ENCODE data around the gene BAX.

Gene BAX

DNA sequence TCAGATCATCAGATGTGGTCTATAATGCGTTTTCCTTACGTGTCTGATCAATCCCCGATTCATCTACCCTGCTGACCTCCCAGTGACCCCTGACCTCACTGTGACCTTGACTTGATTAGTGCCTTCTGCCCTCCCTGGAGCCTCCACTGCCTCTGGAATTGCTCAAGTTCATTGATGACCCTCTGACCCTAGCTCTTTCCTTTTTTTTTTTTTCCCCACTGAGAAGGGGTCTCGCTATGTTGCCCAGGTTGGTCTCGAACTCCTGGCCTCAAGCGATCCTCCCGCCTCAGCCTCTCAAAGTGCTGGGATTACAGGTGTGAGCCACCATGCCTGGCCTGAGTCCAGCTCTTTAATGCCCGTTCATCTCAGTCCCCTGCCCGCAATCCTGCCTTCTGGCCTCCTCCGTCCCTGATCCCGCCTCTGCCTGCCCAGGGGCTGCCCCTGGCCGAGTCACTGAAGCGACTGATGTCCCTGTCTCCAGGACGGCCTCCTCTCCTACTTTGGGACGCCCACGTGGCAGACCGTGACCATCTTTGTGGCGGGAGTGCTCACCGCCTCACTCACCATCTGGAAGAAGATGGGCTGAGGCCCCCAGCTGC, 6.5 kb downstream of the BAX start:
- H3K4me1 ChIP-seq (ENCODE audit: control extremely low read depth in 1 of 4, control insufficient read depth in 4 of 4, insufficient read depth in 4 of 4, low read length in 3 of 4) = peaks cover 9 to 47% (median 41%) of the 10 kb centered on the region in 4 experiments
- DNase-seq = no peak
- no peaks in the 10 kb centered on the region for H3K9me3 ChIP-seq (ENCODE audit: control extremely low read depth in 1 of 5, control insufficient read depth in 4 of 5, insufficient read depth in 2 of 5, low read depth in 1 of 5, low read length in 4 of 5)
- 94% methylated on average over 13 of the region's 19 CpGs for WGBS (ENCODE audit: insufficient coverage)
- POLR2A ChIA-PET = no interaction called here
- CTCF ChIA-PET = interaction anchor here (0.6 kb wide), 1 partner anchor 627 kb away, joined by 3 read pairs; no protein-coding TSS in a partner anchor
- peak overlapping the region in 1 of 2 experiments; percentile 98 for H3K27ac ChIP-seq (ENCODE audit: insufficient read depth in 1 of 2, low read depth in 1 of 2, low read length in 2 of 2, poor library complexity in 1 of 2, severe bottlenecking in 2 of 2)
- H3K27me3 ChIP-seq (replicated peaks in 2 of 5; ENCODE audit: control insufficient read depth in 4 of 5, insufficient read depth in 5 of 5, low read length in 4 of 5) = no peaks in the 10 kb centered on the region
- H3K4me3 ChIP-seq (ENCODE audit: control insufficient read depth in 1 of 7, extremely low read depth in 1 of 7, insufficient read depth in 4 of 7, low read depth in 2 of 7, low read length in 6 of 7) = no peak overlapping the region
- H3K36me3 ChIP-seq (ENCODE audit: control insufficient read depth in 4 of 4, insufficient read depth in 4 of 4, low read length in 3 of 4) = peaks cover 2 to 19% (median 6%) of the 10 kb centered on the region in 4 experiments

DNA sequence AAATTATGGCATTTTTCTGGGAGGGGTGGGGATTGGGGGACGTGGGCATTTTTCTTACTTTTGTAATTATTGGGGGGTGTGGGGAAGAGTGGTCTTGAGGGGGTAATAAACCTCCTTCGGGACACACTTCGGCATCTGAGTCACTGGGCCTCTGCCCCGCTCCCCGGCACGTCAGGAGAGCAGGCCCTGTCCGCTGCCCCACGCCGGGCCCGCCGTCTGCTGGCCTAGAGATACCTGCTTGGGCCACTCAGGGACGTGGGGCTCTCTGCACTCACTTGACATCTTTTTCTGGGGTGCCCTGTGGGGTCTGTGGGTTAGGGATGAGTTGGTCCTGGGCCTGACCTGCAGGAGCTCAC, 7.0 kb downstream of the BAX start:
- Histone ChIP-seq H3K36me3 (ENCODE audit: control insufficient read depth in 4 of 4, insufficient read depth in 4 of 4, low read length in 3 of 4) (peaks cover 4 to 21% (median 10%) of the 10 kb centered on the region in 4 experiments), H3K27me3 (replicated peaks in 2 of 5; ENCODE audit: control insufficient read depth in 4 of 5, insufficient read depth in 5 of 5, low read length in 4 of 5) (no peaks in the 10 kb centered on the region), H3K9me3 (ENCODE audit: control extremely low read depth in 1 of 5, control insufficient read depth in 4 of 5, insufficient read depth in 2 of 5, low read depth in 1 of 5, low read length in 4 of 5) (no peaks in the 10 kb centered on the region), H3K27ac (ENCODE audit: insufficient read depth in 1 of 2, low read depth in 1 of 2, low read length in 2 of 2, poor library complexity in 1 of 2, severe bottlenecking in 2 of 2) (peak overlapping the region in 1 of 2 experiments; percentile 98), H3K4me3 (ENCODE audit: control insufficient read depth in 1 of 7, extremely low read depth in 1 of 7, insufficient read depth in 4 of 7, low read depth in 2 of 7, low read length in 6 of 7) (peak overlapping the region in 4 of 7 experiments; percentile 42 to 81 (median 51)), H3K4me1 (ENCODE audit: control extremely low read depth in 1 of 4, control insufficient read depth in 4 of 4, insufficient read depth in 4 of 4, low read length in 3 of 4) (peaks cover 13 to 50% (median 43%) of the 10 kb centered on the region in 4 experiments)
- ChIA-PET POLR2A (interaction anchor here (1.1 kb wide), 1 partner anchor 61 kb away, joined by 5 read pairs; the partner anchor contains the start of gene NUCB1), CTCF (interaction anchor here (1.2 kb wide), 1 partner anchor 9 kb away, joined by 5 read pairs; no protein-coding TSS in a partner anchor)
- WGBS (ENCODE audit: insufficient coverage) = 83% methylated on average over 10 of the region's 12 CpGs
- no peak for DNase-seq

DNA sequence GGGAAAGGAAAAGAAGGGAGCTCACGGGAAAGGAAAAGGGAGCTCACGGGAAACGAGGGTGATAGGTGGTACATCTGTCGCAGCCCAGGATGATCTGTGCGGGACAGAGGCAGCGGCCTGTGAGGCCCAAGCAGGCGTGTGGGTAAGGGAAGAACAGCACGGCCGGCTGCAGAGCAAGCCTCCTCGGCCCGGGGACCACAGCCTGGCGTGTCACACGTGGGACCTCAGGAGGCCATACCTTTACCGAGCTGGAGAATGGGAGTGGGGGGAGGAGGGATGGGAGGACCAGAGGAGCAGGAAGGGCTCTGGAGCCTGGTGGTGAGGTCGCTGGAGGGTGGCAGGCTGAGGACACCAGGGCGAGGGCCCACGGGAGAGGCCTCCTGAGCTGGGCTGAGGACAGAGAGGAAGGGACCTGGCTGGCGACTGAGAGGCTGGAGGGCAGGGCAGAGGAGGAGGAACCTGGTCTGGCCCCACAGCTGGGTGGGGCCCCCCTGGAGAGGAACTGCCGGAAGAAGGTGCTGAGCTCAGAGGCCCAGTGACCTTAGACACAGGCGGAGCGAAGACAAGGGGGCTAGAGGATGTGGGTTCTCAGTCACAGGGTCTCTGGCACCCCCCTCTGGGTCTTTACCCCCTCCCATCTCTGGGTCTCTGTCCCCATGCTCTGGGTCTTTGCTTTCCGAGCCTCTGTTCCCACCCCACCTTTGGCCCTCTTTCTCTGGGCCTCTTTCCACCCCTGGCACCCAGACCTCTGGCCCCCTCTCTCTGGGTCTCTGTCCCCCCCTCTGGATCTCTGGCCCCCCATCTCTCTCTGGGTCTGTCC, 7.6 kb downstream of the BAX start:
- WGBS (ENCODE audit: insufficient coverage) = 28% methylated on average over 22 of the region's 22 CpGs
- no peaks in the 10 kb centered on the region for H3K27me3 ChIP-seq (replicated peaks in 2 of 5; ENCODE audit: control insufficient read depth in 4 of 5, insufficient read depth in 5 of 5, low read length in 4 of 5)
- H3K9me3 ChIP-seq (ENCODE audit: control extremely low read depth in 1 of 5, control insufficient read depth in 4 of 5, insufficient read depth in 2 of 5, low read depth in 1 of 5, low read length in 4 of 5) = no peaks in the 10 kb centered on the region
- peak overlapping the region; percentile 64 to 98 for H3K27ac ChIP-seq (ENCODE audit: insufficient read depth in 1 of 2, low read depth in 1 of 2, low read length in 2 of 2, poor library complexity in 1 of 2, severe bottlenecking in 2 of 2)
- ChIA-PET POLR2A (interaction anchor here (1.0 to 1.1 kb wide), 2 partner anchors 62 to 87 kb away, joined by 5 read pairs; partner anchors contain the start of gene NUCB1), CTCF (interaction anchor here (1.2 kb wide), 1 partner anchor 8 kb away, joined by 5 read pairs; no protein-coding TSS in a partner anchor)
- H3K4me3 ChIP-seq (ENCODE audit: control insufficient read depth in 1 of 7, extremely low read depth in 1 of 7, insufficient read depth in 4 of 7, low read depth in 2 of 7, low read length in 6 of 7) = peak overlapping the region in 5 of 7 experiments; percentile 33 to 81 (median 43)
- H3K36me3 ChIP-seq (ENCODE audit: control insufficient read depth in 4 of 4, insufficient read depth in 4 of 4, low read length in 3 of 4) = peaks cover 7 to 22% (median 11%) of the 10 kb centered on the region in 4 experiments
- peaks cover 13 to 53% (median 48%) of the 10 kb centered on the region in 4 experiments for H3K4me1 ChIP-seq (ENCODE audit: control extremely low read depth in 1 of 4, control insufficient read depth in 4 of 4, insufficient read depth in 4 of 4, low read length in 3 of 4)
- peak; percentile 67 to 77 (median 69) for DNase-seq

DNA sequence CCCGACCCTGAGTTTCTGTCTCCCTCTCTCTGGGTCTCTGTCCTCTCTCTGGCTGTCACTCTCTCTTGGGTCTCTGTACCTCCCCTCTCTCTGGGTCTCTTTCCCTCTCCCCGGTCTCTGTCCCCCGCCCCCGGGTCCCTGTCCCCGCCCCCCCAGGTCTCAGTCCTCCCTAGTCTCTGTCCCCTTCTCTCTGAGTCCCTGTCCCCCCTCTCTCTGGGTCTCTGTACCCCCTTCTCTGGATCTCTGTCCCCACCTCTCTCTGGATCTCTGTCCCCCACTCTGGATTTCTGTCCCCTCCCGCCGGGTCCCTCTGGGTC, 8.1 kb downstream of the BAX start:
- WGBS (ENCODE audit: insufficient coverage) = 37% methylated on average over 2 of the region's 7 CpGs
- POLR2A ChIA-PET = interaction anchor here (1.0 to 1.1 kb wide), 2 partner anchors 62 to 88 kb away, joined by 5 read pairs; partner anchors contain the start of gene NUCB1
- DNase-seq = no peak
- H3K9me3 ChIP-seq (ENCODE audit: control extremely low read depth in 1 of 5, control insufficient read depth in 4 of 5, insufficient read depth in 2 of 5, low read depth in 1 of 5, low read length in 4 of 5) = no peaks in the 10 kb centered on the region
- H3K36me3 ChIP-seq (ENCODE audit: control insufficient read depth in 4 of 4, insufficient read depth in 4 of 4, low read length in 3 of 4) = peaks cover 7 to 27% (median 15%) of the 10 kb centered on the region in 4 experiments
- H3K4me1 ChIP-seq (ENCODE audit: control extremely low read depth in 1 of 4, control insufficient read depth in 4 of 4, insufficient read depth in 4 of 4, low read length in 3 of 4) = peaks cover 13 to 57% (median 51%) of the 10 kb centered on the region in 4 experiments
- peak overlapping the region; percentile 97 to 98 for H3K27ac ChIP-seq (ENCODE audit: insufficient read depth in 1 of 2, low read depth in 1 of 2, low read length in 2 of 2, poor library complexity in 1 of 2, severe bottlenecking in 2 of 2)
- CTCF ChIA-PET = interaction anchor here (1.2 kb wide), 1 partner anchor 8 kb away, joined by 5 read pairs; no protein-coding TSS in a partner anchor
- no peaks in the 10 kb centered on the region for H3K27me3 ChIP-seq (replicated peaks in 2 of 5; ENCODE audit: control insufficient read depth in 4 of 5, insufficient read depth in 5 of 5, low read length in 4 of 5)
- H3K4me3 ChIP-seq (ENCODE audit: control insufficient read depth in 1 of 7, extremely low read depth in 1 of 7, insufficient read depth in 4 of 7, low read depth in 2 of 7, low read length in 6 of 7) = peak overlapping the region in 4 of 7 experiments; percentile 24 to 81 (median 51)

DNA sequence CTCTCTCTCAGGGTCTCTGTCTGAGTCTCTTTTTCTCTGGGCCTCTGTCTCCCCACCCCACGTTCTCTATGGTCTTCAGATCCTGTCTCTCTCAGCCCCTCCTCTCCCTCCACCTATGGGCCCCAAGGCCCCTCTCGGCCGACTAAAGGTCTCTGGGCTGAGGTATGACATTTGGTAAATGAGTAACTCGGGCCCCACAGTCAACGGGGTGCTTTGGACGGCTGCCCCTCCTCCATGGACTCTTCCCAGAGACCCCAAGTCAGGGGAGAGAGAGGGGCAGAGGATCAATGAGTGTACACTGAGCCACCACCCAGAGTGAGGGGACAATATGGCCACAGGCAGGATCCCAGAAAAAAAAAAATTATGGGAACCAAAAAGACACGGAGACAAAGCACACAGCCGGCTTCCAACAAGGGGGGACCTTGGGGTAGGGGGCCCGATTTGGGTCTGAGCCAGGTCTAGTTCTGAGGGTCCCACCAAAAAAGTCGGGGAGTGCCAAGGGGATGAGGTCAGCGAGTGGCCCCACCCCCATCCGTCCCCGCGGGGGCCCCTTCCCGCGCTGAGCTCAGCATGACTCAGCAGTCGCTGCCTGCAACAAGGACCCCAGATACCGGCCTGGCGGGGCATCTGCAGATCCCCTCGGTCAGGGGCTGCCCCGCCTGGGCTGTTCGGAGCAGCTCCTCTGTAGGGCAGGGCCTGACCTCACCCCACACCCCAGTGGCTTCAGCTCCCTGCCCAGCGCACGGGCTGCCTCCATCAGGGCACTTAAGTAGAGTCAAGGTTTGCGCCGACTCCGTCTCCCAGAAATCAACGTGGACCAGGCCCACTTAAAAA, 8.9 kb downstream of the BAX start:
- H3K4me1 ChIP-seq (ENCODE audit: control extremely low read depth in 1 of 4, control insufficient read depth in 4 of 4, insufficient read depth in 4 of 4, low read length in 3 of 4) = peaks cover 13 to 59% (median 51%) of the 10 kb centered on the region in 4 experiments
- DNase-seq = peak; percentile 84 to 87 (median 86)
- H3K36me3 ChIP-seq (ENCODE audit: control insufficient read depth in 4 of 4, insufficient read depth in 4 of 4, low read length in 3 of 4) = peaks cover 7 to 34% (median 21%) of the 10 kb centered on the region in 4 experiments
- CTCF ChIA-PET = interaction anchor here (2.2 kb wide), 1 partner anchor 10 kb away, joined by 6 read pairs; the partner anchor contains the start of gene BAX
- peak overlapping the region; percentile 97 to 98 for H3K27ac ChIP-seq (ENCODE audit: insufficient read depth in 1 of 2, low read depth in 1 of 2, low read length in 2 of 2, poor library complexity in 1 of 2, severe bottlenecking in 2 of 2)
- H3K9me3 ChIP-seq (ENCODE audit: control extremely low read depth in 1 of 5, control insufficient read depth in 4 of 5, insufficient read depth in 2 of 5, low read depth in 1 of 5, low read length in 4 of 5) = no peaks in the 10 kb centered on the region
- POLR2A ChIA-PET = interaction anchor here (0.5 to 2.3 kb wide), 11 partner anchors 8 to 104 kb away, joined by 3 to 26 read pairs (median 4); partner anchors contain the start of genes BAX, GYS1, PPP1R15A and RUVBL2
- peak overlapping the region in 6 of 7 experiments; percentile 49 to 92 (median 63) for H3K4me3 ChIP-seq (ENCODE audit: control insufficient read depth in 1 of 7, extremely low read depth in 1 of 7, insufficient read depth in 4 of 7, low read depth in 2 of 7, low read length in 6 of 7)
- WGBS (ENCODE audit: insufficient coverage) = 5% methylated on average over 27 of the region's 28 CpGs
- H3K27me3 ChIP-seq (replicated peaks in 2 of 5; ENCODE audit: control insufficient read depth in 4 of 5, insufficient read depth in 5 of 5, low read length in 4 of 5) = no peaks in the 10 kb centered on the region

All from common myeloid progenitor, CD34-positive (primary cell).